ENCODE results near the gene FARS2. TPM values are rescaled to one million over a fixed set of nuclear protein-coding genes. Genes with fewer than 3 reads are reported as not detected.
"Not testable (repeated sequence)": the region's sequence is repeated elsewhere in the genome, so short reads cannot be mapped to it uniquely, and the experiment has no call there.

The FARS2 gene
- total RNA-seq, 1 experiment from 2014 or later = 25.6 TPM

DNA sequence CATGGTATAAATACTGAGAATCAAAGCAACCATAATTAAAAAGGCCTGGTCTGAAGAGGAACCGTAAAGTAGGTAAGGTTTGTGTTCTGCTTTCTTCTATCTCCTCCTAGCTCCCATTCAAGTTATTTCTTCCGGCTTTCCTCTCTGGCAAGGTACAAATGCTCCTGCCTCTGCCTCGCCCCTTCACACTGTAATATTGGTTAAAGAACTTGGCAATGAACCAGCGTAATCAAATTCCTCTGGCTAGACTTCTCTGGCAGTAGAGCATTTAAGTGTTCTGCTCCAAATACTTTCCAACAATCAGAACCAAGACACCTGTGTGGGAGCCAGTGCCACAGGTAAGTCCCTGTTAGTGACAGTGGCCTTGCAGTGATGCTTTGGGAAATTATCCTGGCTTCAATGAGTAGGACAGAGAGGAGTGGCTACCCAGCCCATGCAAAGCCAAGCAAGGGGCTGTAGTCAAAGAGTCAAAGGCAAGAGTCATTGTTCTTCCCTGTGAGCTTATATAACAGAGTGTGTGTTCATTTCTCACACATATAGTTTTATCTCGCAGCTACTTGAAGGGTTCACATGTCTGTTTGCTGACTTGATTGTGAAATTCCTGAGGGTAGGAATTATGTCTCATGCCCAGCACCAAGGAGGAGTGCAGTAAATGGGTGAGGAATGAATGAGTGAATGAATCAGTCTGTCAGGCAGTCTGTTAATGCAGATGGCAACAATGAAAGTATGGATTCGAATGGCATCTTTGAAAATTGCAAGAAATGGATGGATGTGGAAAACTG, 416.1 kb downstream of the FARS2 start:
- in situ Hi-C loops (cut with HindIII; ENCODE audit: low pct_unique_long_range_greater_than_20kb, low sequenced_read_pairs) = no loop called here
- peak; percentile 40 for DNase-seq (ENCODE audit: low read depth, low spot score)

DNA sequence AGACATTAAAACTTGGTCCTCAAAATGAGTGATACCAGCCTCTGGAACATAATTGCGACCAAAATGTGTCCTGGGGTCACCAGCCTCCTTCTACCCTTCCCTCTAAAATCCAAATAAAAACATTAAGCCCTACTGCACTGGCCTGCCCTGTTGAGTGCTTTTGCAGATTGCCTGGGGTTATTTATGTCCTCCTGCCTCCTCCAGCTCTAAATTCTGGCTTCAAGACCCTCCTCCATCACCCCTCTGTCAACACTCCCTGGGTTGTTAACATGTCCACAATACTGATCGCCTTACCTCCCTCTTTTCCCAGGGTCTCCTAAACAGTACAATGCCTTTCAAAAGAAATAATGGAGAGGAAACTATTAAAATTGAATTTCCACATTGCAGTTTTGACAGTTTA, 418.0 kb downstream of the FARS2 start:
- DNase-seq (ENCODE audit: low read depth, low spot score) = no peak

GRCh38 chr6:5679691-5680090, 418.4 kb downstream of the FARS2 start:
- no peak for DNase-seq (ENCODE audit: low read depth, low spot score)
- in situ Hi-C loops (cut with HindIII; ENCODE audit: low pct_unique_long_range_greater_than_20kb, low sequenced_read_pairs) = no loop called here

More for the DNA sequence above, 418.0 kb downstream of the FARS2 start:
- in situ Hi-C loops (cut with HindIII; ENCODE audit: low pct_unique_long_range_greater_than_20kb, low sequenced_read_pairs) = no loop called here

GRCh38 chr6:5680095-5680494, 418.8 kb downstream of the FARS2 start:
- no peak for DNase-seq (ENCODE audit: low read depth, low spot score)
- in situ Hi-C loops (cut with HindIII; ENCODE audit: low pct_unique_long_range_greater_than_20kb, low sequenced_read_pairs) = no loop called here

DNA sequence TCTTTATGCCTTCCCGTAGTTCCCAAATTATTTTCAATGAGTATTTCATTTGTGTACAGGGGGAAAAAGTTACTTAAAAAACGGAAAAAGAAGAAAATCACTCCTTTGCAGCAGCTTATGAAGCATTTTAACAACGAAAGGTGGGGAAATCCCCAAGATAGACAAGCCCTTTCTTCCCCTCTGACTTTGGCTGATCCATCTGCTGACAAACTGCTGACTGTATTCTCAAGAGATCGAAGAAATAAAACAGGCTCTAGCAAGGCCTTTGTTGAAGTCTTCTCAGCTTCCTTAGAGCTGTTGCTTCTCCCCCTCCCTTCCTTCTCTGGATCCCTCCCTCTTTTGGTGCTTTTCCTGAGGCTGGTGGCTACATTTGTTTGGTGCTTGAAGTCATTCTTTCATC, 420.2 kb downstream of the FARS2 start:
- in situ Hi-C loops (cut with HindIII; ENCODE audit: low pct_unique_long_range_greater_than_20kb, low sequenced_read_pairs) = no loop called here

GRCh38 chr6:5682530-5682929, 421.2 kb downstream of the FARS2 start:
- no peak for DNase-seq (ENCODE audit: low read depth, low spot score)
- in situ Hi-C loops (cut with HindIII; ENCODE audit: low pct_unique_long_range_greater_than_20kb, low sequenced_read_pairs) = no loop called here

More for the DNA sequence above, 420.2 kb downstream of the FARS2 start:
- peak; percentile 86 for DNase-seq (ENCODE audit: low read depth, low spot score)

GRCh38 chr6:5683747-5684146, 422.4 kb downstream of the FARS2 start:
- DNase-seq (ENCODE audit: low read depth, low spot score) = not testable (repeated sequence)

GRCh38 chr6:5684320-5685053, 423.2 kb downstream of the FARS2 start:
- in situ Hi-C loops (cut with HindIII; ENCODE audit: low pct_unique_long_range_greater_than_20kb, low sequenced_read_pairs) = no loop called here
- no peak for DNase-seq (ENCODE audit: low read depth, low spot score)

More at GRCh38 chr6:5683747-5684146, 422.4 kb downstream of the FARS2 start:
- in situ Hi-C loops (cut with HindIII; ENCODE audit: low pct_unique_long_range_greater_than_20kb, low sequenced_read_pairs) = not testable (repeated sequence)

DNA sequence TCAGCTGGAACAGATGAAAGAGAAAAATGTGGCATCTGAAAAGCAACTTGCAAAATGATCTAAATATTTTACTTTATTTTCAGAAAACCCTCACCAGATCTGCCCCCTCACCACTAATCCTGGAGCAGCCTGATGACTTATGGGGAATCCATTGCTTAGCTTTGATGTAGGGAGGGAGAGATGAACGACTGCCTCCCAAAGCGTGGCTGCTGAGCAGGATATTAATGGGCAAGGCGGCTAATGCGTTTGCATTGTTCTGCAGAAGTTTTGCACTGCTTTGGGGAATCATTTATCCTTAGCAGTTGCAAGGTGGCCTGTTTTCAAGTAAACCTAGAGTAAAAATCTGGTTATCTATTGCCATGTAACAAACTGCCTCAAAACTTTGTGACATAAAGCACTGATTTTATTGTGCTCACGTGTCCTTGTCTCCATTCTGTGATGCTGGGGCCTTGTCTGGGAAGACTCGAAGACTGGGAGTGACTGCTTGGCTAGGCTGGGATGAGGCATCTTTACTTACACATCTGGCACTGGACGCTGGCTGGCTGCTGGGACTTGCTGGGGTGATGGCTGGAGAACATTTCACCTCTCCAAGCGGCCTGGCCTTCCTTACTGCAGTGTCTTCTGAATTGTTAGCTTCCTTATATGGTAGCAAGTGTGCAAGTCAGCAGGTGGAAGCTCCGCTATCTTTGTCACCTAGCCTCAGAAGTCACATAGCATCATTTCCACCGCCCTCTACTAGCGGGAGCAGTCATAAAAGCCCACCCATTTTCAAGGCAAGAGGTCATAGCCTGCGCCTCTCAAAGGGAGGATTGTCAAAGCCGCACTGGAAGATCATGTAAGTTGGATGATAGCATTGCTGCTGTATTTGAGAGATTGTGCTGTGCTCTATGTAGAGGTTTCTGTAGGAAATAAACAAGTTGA, 432.2 kb downstream of the FARS2 start:
- in situ Hi-C loops (cut with HindIII; ENCODE audit: low pct_unique_long_range_greater_than_20kb, low sequenced_read_pairs) = no loop called here
- DNase-seq (ENCODE audit: low read depth, low spot score) = no peak

- DNase-seq (ENCODE audit: low read depth, low spot score) = no peak
- in situ Hi-C loops (cut with HindIII; ENCODE audit: low pct_unique_long_range_greater_than_20kb, low sequenced_read_pairs) = no loop called here
Observed at GRCh38 chr6:5695260-5696245, 434.2 kb downstream of the FARS2 start.

- in situ Hi-C loops (cut with HindIII; ENCODE audit: low pct_unique_long_range_greater_than_20kb, low sequenced_read_pairs) = no loop called here
- DNase-seq (ENCODE audit: low read depth, low spot score) = no peak
Observed at GRCh38 chr6:5697508-5697907, 436.2 kb downstream of the FARS2 start.

DNA sequence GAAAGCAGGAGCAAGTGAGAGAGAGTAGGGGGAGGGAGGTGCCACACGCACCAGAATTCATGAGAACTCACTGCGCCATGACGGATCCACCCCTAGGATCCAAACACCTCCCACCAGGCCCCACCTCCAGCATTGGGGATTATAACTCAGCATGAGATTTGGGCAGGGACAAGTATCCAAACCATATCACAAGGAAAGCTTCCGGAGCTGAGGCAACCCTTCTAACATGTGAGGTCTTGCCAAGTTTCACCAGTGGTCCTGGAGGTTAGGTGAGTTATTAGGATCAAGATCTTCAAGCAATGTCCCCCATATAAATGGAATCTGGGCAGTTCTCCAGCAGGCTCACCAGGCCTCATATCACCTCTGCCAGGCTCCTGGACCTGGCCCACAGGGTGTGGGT, 437.0 kb downstream of the FARS2 start:
- in situ Hi-C loops (cut with HindIII; ENCODE audit: low pct_unique_long_range_greater_than_20kb, low sequenced_read_pairs) = no loop called here
- DNase-seq (ENCODE audit: low read depth, low spot score) = no peak

- DNase-seq (ENCODE audit: low read depth, low spot score); in situ Hi-C loops (cut with HindIII; ENCODE audit: low pct_unique_long_range_greater_than_20kb, low sequenced_read_pairs): not testable (repeated sequence)
Observed at GRCh38 chr6:5699064-5699463, 437.8 kb downstream of the FARS2 start.

- in situ Hi-C loops (cut with HindIII; ENCODE audit: low pct_unique_long_range_greater_than_20kb, low sequenced_read_pairs) = no loop called here
- no peak for DNase-seq (ENCODE audit: low read depth, low spot score)
Observed at GRCh38 chr6:5701174-5701573, 439.9 kb downstream of the FARS2 start.

DNA sequence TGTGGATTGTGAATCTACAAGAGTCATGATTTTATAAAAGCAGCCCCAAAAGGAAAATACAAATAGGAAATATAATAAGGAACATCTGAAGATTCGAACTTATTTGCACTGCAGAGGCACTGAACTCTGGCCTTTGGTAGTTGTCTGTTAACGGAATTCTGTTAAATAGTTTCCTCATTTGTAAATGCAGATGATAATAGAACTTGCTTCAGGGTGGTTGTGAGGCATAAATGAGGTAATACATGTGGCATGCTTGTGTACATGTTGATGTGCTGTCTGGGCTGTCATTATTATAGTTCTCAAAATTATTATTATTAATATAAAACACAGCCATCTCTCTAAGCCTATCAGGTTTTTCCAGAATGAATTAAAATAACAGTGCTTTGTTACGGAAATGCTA, 443.4 kb downstream of the FARS2 start:
- DNase-seq (ENCODE audit: low read depth, low spot score) = no peak
- in situ Hi-C loops (cut with HindIII; ENCODE audit: low pct_unique_long_range_greater_than_20kb, low sequenced_read_pairs) = no loop called here

GRCh38 chr6:5705252-5705651, 443.9 kb downstream of the FARS2 start:
- DNase-seq (ENCODE audit: low read depth, low spot score) = no peak
- in situ Hi-C loops (cut with HindIII; ENCODE audit: low pct_unique_long_range_greater_than_20kb, low sequenced_read_pairs) = no loop called here
